GM19099 (cell line): Measurements from ENCODE around the gene RPS3A.

Source experiments
- POLR2A ChIP-seq: IDR thresholded peaks from 3 replicates; pipeline ENCODE4 v1.6.1; 2011; ENCODE audit warnings: low read depth; ENCODE audit not compliant: insufficient read length; ENCODE audit errors: extremely low read depth

Gene RPS3A

DNA sequence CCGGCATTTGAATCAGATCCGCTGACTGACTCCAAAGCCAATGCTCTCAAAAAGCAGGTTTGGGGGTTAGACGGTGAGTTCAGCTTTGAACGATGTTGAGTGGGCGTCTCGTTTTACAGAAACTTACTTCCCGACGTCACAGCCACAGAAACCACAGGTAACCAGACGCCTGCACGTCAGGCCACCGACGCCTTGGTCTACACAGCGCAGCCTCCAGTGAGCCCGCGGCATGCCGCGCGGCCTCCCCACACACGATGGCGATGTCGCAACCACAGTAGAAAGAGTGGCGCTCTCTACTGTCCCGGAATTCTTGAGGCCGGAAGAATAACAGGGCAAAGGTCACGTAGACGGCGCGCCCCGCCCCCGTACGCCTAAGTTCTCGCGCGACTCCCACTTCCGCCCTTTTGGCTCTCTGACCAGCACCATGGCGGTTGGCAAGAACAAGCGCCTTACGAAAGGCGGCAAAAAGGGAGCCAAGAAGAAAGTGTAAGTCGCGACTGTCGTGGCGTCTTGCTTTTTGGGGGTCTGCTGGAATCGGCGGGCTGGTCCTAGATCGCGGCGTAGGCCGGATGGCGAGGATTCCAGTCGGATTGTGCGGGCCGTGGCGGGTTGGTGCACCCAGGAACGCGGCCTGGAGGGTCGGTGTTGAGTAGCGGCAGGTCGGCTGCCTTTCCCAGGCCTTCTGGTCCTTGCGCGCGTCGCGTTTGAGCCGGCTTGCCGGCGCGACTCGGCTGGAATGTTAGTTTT is at the start of gene RPS3A:
Gene RPS3A, plus strand, starts transcription at position 400 of the 747 bp plus-strand sequence. Its CDS starts 25 bp downstream, at position 425.
- TF ChIP-seq POLR2A, result peak; percentile 98

GRCh38 chr4:151052785-151053184 is 46.6 kb upstream of the RPS3A start:
- no peak for TF ChIP-seq POLR2A

- TF ChIP-seq POLR2A, result no peak
Observed at GRCh38 chr4:151055539-151055938, 43.9 kb upstream of the RPS3A start.

- TF ChIP-seq POLR2A, result no peak
Observed at GRCh38 chr4:151067316-151067970, 32.0 kb upstream of the RPS3A start.

DNA sequence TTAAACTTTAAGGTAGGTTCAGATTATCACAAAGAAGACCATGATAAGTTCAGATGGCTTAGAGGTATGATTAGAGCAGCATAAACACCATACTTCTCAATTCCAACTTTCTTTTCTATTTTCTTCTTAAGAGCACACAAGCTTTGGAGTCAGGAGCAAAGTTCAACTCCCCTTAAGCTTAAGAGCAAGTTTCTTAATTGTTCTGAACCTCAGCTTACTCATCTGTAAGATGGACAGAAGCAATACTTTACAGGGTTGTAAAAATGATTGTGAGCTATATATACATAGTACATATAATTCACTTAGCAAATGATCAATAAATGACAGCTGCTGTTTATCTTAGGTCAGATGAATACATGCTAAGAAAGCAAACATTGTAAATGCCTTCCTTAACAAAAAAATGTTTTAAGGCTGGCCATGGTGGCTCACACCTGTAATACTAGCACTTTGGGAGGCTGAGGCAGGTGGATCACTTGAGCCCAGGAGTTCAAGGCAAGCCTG is 25.0 kb upstream of the RPS3A start:
- no peak for TF ChIP-seq POLR2A

DNA sequence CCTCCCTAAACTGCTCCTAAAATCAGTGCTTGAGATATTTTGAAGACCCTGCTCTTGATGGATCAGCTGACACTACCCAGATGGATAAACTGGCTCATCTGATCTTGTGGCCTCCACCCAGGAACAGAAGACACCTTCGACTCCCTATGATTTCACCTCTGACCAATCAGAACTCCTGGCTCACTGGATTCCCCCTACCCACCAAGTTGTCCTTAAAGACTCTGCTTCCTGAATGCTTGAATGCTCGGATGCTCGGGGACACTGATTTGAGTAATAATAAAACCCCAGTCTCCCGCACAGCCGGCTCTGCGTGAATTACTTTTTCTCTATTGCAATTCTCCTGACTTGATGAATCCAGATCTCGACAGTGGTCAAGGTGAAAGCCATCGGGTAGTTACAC is 12.0 kb upstream of the RPS3A start:
- no peak for TF ChIP-seq POLR2A

GRCh38 chr4:151091047-151091446 is 8.4 kb upstream of the RPS3A start:
- TF ChIP-seq POLR2A, result no peak

GRCh38 chr4:151092488-151092887 is 6.9 kb upstream of the RPS3A start:
- TF ChIP-seq POLR2A, result no peak

DNA sequence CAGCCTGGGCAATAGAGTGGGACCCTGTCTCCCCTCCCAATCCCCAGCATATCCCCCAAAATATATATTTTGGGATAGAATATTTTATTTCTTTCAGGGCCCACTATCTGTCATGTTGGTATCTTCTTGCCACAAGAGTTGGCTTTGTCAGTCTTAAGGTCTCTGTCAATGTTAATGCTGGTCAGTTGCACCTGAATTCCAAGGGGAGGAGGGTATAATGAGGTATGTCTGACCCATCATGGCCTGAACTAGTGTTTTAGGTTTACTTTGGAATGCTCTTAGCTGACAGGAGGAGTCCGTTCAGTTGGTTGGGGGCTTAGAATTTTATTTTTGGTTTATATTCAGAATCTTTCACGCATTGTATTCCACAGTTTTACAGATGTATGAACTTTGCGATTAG is 6.2 kb upstream of the RPS3A start:
- no peak for TF ChIP-seq POLR2A

- no peak for TF ChIP-seq POLR2A
Observed at GRCh38 chr4:151094290-151094751, 5.1 kb upstream of the RPS3A start.

DNA sequence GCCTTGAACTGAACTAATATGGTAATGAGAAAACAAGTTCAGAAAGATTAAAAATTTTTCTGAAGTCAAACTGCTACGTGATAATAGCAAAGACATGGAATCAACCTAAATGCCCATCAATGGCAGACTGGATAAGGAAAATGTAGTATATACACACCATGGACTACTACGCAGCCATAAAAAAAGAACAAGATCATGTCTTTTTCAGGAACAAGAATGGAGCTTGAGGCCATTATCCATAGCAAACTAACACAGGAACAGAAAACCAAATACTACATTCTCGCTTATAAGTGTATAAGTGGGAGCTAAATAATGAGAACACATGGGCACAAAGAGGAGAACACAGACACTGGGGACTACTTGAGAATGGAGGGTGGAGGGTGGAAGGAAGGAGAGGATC is 4.3 kb upstream of the RPS3A start:
- TF ChIP-seq POLR2A, result no peak

- no peak for TF ChIP-seq POLR2A
Observed at GRCh38 chr4:151097759-151098158, 1.7 kb upstream of the RPS3A start.

DNA sequence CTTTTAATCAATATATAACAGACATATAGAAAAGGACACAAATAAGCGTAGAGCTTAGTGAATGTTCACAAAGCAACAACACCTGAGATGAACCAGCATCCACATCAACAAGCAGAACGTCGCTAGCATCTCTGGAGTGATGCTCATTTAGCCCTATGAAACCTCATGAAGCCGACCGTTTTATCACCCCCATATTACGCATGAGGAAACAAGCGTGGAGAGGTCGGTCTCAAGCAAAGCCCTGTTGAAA is 524 bp upstream of the RPS3A start:
- TF ChIP-seq POLR2A, result no peak

- no peak for TF ChIP-seq POLR2A
Observed at GRCh38 chr4:151099976-151100417, 569 bp downstream of the RPS3A start.

DNA sequence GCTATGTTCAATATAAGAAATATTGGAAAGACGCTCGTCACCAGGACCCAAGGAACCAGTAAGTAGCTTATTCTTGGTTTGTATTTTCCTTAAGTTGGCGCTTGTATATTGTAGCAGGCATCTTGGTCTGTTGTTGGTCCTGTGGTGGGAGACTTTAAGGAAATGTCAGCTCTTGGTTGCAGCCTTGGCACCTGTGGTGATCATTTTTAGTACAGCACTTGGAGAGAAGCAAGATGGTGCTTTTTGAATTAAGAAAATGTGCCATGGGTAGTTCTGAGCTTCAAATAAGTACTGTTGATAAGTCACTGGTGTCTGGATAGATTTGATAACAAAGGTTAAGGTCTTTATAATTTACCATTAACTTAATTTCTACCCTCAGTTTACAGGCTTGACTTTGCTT is 1.1 kb downstream of the RPS3A start:
- TF ChIP-seq POLR2A, result no peak

GRCh38 chr4:151103758-151104157 is 4.3 kb downstream of the RPS3A start:
- TF ChIP-seq POLR2A, result no peak
